ENCODE data around the gene RAB40C. TPM values are rescaled to one million over a fixed set of nuclear protein-coding genes. Genes with fewer than 3 reads are reported as not detected.

The RAB40C gene
- total and polyA plus RNA-seq, 10 of the 15 experiments (the other 5 are each of a cell fraction or from before 2014, with no cell fraction given): 0.06 to 12.8 (median 4.6) TPM

GRCh38 chr16:658679-659571, 69.1 kb downstream of the RAB40C start:
- CTCF ChIA-PET: interaction anchor here (1.2 to 1.4 kb wide), 2 partner anchors 10 to 11 kb away, joined by 3 to 5 read pairs; no protein-coding TSS in a partner anchor
- H3K36me3 ChIP-seq (ENCODE audit: control insufficient read depth in 2 of 2, insufficient read depth in 2 of 2, low read length in 1 of 2): no peaks in the 10 kb centered on the region; a peak in 2 of 4 replicates
- RAD21 ChIA-PET (ENCODE audit: unreplicated experiment): no interaction called here
- FAIRE-seq: no peak
- H3K79me2 ChIP-seq (ENCODE audit: control insufficient read depth, insufficient read depth, low read length): no peaks in the 10 kb centered on the region
- peaks cover 3% of the 10 kb centered on the region; the same call in 1 of the 2 replicates for H3K4me1 ChIP-seq (ENCODE audit: control insufficient read depth, insufficient read depth, low read length)
- no peaks in the 10 kb centered on the region for H3K9me3 ChIP-seq (replicated peaks; ENCODE audit: control insufficient read depth, insufficient read depth, low read length)
- no peak overlapping the region for H2AFZ ChIP-seq (ENCODE audit: control insufficient read depth, low read depth, low read length)
- POLR2A ChIA-PET: no interaction called here
- no peaks in the 10 kb centered on the region for H4K20me1 ChIP-seq (ENCODE audit: control insufficient read depth, insufficient read depth)
- 88% methylated on average over 33 of the region's 35 CpGs for WGBS (ENCODE audit: insufficient coverage, insufficient replicate concordance, low lambda C conversion rate, missing lambda C conversion rate)
- no peak overlapping the region for H3K4me3 ChIP-seq
- H3K9ac ChIP-seq (ENCODE audit: control insufficient read depth, insufficient read depth, low read length): no peak overlapping the region
- no peak for ATAC-seq
- BruUV-seq (replicated peaks): no TSS peak
- SMC1A ChIA-PET (ENCODE audit: uncharacterized antibody, unreplicated experiment): no interaction called here
- H3K4me2 ChIP-seq (ENCODE audit: control insufficient read depth, insufficient read depth): no peak overlapping the region
- in situ Hi-C loops (cut with MboI) (no loop called here), intact Hi-C loops (cut with micrococcal nuclease; ENCODE audit: unreplicated experiment) (no loop called here)
- no peak for DNase-seq (ENCODE audit: low read depth, low spot score)
- H3K27me3 ChIP-seq (replicated peaks in 1 of 2; ENCODE audit: control insufficient read depth in 2 of 2, insufficient read depth in 2 of 2, low read length in 1 of 2): no peaks in the 10 kb centered on the region
- H3K27ac ChIP-seq (ENCODE audit: control insufficient read depth, insufficient read depth): no peak overlapping the region
- TF ChIP-seq, protein P1, sequence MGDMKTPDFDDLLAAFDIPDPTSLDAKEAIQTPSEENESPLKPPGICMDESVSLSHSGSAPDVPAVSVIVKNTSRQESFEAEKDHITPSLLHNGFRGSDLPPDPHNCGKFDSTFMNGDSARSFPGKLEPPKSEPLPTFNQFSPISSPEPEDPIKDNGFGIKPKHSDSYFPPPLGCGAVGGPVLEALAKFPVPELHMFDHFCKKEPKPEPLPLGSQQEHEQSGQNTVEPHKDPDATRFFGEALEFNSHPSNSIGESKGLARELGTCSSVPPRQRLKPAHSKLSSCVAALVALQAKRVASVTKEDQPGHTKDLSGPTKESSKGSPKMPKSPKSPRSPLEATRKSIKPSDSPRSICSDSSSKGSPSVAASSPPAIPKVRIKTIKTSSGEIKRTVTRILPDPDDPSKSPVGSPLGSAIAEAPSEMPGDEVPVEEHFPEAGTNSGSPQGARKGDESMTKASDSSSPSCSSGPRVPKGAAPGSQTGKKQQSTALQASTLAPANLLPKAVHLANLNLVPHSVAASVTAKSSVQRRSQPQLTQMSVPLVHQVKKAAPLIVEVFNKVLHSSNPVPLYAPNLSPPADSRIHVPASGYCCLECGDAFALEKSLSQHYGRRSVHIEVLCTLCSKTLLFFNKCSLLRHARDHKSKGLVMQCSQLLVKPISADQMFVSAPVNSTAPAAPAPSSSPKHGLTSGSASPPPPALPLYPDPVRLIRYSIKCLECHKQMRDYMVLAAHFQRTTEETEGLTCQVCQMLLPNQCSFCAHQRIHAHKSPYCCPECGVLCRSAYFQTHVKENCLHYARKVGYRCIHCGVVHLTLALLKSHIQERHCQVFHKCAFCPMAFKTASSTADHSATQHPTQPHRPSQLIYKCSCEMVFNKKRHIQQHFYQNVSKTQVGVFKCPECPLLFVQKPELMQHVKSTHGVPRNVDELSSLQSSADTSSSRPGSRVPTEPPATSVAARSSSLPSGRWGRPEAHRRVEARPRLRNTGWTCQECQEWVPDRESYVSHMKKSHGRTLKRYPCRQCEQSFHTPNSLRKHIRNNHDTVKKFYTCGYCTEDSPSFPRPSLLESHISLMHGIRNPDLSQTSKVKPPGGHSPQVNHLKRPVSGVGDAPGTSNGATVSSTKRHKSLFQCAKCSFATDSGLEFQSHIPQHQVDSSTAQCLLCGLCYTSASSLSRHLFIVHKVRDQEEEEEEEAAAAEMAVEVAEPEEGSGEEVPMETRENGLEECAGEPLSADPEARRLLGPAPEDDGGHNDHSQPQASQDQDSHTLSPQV (IDR thresholded peaks at IDR 0.05): no peak
- TF ChIP-seq KLF5 (IDR thresholded peaks at IDR 0.05; ENCODE audit: partially characterized antibody) (no peak), LARP7 (IDR thresholded peaks at IDR 0.05) (no peak), IKZF1 (conservative IDR thresholded peaks at IDR 0.05) (no peak), TARDBP (IDR thresholded peaks at IDR 0.05; ENCODE audit: borderline replicate concordance) (no peak), TBL1XR1 (IDR thresholded peaks at IDR 0.05; ENCODE audit: low read depth, low read length) (no peak)
- TF ChIP-seq, protein P2, sequence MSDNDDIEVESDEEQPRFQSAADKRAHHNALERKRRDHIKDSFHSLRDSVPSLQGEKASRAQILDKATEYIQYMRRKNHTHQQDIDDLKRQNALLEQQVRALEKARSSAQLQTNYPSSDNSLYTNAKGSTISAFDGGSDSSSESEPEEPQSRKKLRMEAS (IDR thresholded peaks at IDR 0.05; ENCODE audit: low read depth, low read length): no peak
- TF ChIP-seq, protein P3, sequence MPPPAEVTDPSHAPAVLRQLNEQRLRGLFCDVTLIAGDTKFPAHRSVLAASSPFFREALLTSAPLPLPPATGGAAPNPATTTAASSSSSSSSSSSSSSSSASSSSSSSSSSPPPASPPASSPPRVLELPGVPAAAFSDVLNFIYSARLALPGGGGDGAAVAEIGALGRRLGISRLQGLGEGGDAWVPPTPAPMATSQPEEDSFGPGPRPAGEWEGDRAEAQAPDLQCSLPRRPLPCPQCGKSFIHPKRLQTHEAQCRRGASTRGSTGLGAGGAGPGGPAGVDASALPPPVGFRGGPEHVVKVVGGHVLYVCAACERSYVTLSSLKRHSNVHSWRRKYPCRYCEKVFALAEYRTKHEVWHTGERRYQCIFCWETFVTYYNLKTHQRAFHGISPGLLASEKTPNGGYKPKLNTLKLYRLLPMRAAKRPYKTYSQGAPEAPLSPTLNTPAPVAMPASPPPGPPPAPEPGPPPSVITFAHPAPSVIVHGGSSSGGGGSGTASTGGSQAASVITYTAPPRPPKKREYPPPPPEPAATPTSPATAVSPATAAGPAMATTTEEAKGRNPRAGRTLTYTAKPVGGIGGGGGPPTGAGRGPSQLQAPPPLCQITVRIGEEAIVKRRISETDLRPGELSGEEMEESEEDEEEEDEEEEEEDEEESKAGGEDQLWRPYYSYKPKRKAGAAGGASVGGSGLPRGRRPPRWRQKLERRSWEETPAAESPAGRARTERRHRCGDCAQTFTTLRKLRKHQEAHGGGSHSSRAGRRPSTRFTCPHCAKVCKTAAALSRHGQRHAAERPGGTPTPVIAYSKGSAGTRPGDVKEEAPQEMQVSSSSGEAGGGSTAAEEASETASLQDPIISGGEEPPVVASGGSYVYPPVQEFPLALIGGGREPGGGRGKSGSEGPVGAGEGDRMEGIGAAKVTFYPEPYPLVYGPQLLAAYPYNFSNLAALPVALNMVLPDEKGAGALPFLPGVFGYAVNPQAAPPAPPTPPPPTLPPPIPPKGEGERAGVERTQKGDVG (CRISPR knock-in tag; IDR thresholded peaks at IDR 0.05): no peak
- TF ChIP-seq, protein P4, sequence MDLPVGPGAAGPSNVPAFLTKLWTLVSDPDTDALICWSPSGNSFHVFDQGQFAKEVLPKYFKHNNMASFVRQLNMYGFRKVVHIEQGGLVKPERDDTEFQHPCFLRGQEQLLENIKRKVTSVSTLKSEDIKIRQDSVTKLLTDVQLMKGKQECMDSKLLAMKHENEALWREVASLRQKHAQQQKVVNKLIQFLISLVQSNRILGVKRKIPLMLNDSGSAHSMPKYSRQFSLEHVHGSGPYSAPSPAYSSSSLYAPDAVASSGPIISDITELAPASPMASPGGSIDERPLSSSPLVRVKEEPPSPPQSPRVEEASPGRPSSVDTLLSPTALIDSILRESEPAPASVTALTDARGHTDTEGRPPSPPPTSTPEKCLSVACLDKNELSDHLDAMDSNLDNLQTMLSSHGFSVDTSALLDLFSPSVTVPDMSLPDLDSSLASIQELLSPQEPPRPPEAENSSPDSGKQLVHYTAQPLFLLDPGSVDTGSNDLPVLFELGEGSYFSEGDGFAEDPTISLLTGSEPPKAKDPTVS (IDR thresholded peaks at IDR 0.05; ENCODE audit: low read depth, low read length): no peak
- TF ChIP-seq, protein P5, sequence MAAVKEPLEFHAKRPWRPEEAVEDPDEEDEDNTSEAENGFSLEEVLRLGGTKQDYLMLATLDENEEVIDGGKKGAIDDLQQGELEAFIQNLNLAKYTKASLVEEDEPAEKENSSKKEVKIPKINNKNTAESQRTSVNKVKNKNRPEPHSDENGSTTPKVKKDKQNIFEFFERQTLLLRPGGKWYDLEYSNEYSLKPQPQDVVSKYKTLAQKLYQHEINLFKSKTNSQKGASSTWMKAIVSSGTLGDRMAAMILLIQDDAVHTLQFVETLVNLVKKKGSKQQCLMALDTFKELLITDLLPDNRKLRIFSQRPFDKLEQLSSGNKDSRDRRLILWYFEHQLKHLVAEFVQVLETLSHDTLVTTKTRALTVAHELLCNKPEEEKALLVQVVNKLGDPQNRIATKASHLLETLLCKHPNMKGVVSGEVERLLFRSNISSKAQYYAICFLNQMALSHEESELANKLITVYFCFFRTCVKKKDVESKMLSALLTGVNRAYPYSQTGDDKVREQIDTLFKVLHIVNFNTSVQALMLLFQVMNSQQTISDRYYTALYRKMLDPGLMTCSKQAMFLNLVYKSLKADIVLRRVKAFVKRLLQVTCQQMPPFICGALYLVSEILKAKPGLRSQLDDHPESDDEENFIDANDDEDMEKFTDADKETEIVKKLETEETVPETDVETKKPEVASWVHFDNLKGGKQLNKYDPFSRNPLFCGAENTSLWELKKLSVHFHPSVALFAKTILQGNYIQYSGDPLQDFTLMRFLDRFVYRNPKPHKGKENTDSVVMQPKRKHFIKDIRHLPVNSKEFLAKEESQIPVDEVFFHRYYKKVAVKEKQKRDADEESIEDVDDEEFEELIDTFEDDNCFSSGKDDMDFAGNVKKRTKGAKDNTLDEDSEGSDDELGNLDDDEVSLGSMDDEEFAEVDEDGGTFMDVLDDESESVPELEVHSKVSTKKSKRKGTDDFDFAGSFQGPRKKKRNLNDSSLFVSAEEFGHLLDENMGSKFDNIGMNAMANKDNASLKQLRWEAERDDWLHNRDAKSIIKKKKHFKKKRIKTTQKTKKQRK (IDR thresholded peaks at IDR 0.05; ENCODE audit: low read depth, low read length): no peak
